ENCODE measurements around the gene STOML2. TPM values are rescaled to one million over a fixed set of nuclear protein-coding genes. Genes with fewer than 3 reads are reported as not detected.

Gene STOML2
- total and polyA plus RNA-seq, 9 of the 15 experiments (the other 6 are each of a cell fraction or from before 2014, with no cell fraction given): 110 to 220 (median 174) TPM

DNA sequence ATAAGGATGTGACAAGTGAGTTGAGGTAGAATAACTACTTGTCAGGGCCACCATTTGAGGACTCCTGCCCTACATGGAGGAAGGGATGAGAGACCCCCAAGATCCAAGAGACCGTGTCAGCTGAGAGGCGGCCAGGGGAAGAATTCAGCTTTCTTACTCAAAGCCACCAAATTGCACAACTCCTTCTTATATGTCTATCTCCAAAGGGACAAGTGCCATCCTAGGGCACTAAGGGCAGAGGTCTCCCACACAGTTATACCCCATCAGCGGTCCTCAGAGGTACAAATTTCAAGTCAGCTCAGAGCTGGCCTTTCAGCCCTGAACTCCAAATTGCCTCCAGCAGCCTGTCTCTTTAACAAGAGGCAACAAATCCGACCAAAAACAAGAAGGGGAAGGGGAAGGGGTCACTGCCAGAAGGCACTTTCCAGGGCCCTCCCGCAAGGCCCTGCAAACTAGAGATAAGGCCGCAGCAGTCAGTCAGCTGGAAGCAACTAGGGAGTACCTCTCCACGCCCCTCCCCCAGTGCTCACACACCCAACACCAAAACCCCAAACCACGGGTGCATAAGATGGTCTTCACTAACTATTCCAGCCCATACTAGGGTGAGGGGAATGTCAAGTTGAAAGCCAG, 6.1 kb upstream of the STOML2 start (continued):
- peak; percentile 50; the same call in 1 of the 2 replicates for TF ChIP-seq CREB1 (IDR thresholded peaks at IDR 0.05)
- no peak for TF ChIP-seq CREB1 (CRISPR knock-in tag; IDR thresholded peaks at IDR 0.05)
- TF ChIP-seq, protein P1, sequence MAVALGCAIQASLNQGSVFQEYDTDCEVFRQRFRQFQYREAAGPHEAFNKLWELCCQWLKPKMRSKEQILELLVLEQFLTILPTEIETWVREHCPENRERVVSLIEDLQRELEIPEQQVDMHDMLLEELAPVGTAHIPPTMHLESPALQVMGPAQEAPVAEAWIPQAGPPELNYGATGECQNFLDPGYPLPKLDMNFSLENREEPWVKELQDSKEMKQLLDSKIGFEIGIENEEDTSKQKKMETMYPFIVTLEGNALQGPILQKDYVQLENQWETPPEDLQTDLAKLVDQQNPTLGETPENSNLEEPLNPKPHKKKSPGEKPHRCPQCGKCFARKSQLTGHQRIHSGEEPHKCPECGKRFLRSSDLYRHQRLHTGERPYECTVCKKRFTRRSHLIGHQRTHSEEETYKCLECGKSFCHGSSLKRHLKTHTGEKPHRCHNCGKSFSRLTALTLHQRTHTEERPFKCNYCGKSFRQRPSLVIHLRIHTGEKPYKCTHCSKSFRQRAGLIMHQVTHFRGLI (CRISPR knock-in tag; IDR thresholded peaks at IDR 0.05): no peak
- TF ChIP-seq ZC3H4 (CRISPR knock-in tag; IDR thresholded peaks at IDR 0.05; ENCODE audit: borderline replicate concordance): no peak
- TF ChIP-seq, protein P2, sequence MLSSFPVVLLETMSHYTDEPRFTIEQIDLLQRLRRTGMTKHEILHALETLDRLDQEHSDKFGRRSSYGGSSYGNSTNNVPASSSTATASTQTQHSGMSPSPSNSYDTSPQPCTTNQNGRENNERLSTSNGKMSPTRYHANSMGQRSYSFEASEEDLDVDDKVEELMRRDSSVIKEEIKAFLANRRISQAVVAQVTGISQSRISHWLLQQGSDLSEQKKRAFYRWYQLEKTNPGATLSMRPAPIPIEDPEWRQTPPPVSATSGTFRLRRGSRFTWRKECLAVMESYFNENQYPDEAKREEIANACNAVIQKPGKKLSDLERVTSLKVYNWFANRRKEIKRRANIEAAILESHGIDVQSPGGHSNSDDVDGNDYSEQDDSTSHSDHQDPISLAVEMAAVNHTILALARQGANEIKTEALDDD (IDR thresholded peaks at IDR 0.05): peak; percentile 83
- peak; percentile 97 for TF ChIP-seq ZBTB7A (IDR thresholded peaks at IDR 0.05; ENCODE audit: borderline replicate concordance, control insufficient read depth, low read depth, low read length)
- TF ChIP-seq, protein P3, sequence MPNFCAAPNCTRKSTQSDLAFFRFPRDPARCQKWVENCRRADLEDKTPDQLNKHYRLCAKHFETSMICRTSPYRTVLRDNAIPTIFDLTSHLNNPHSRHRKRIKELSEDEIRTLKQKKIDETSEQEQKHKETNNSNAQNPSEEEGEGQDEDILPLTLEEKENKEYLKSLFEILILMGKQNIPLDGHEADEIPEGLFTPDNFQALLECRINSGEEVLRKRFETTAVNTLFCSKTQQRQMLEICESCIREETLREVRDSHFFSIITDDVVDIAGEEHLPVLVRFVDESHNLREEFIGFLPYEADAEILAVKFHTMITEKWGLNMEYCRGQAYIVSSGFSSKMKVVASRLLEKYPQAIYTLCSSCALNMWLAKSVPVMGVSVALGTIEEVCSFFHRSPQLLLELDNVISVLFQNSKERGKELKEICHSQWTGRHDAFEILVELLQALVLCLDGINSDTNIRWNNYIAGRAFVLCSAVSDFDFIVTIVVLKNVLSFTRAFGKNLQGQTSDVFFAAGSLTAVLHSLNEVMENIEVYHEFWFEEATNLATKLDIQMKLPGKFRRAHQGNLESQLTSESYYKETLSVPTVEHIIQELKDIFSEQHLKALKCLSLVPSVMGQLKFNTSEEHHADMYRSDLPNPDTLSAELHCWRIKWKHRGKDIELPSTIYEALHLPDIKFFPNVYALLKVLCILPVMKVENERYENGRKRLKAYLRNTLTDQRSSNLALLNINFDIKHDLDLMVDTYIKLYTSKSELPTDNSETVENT (CRISPR knock-in tag; IDR thresholded peaks at IDR 0.05): no peak
- TF ChIP-seq ZNF436 (CRISPR knock-in tag; IDR thresholded peaks at IDR 0.05): no peak
- TF ChIP-seq CBX8 (IDR thresholded peaks at IDR 0.05; ENCODE audit: borderline replicate concordance, extremely low read depth, low read depth, low read length, poor library complexity, severe bottlenecking): no peak
- TF ChIP-seq ETV6 (IDR thresholded peaks at IDR 0.05; ENCODE audit: borderline replicate concordance in 1 of 2, low read depth in 2 of 2, low read length in 1 of 2): no peak
- TF ChIP-seq ETV6 (CRISPR knock-in tag; IDR thresholded peaks at IDR 0.05; ENCODE audit: borderline replicate concordance): no peak
- TF ChIP-seq TAF1 (IDR thresholded peaks at IDR 0.05; ENCODE audit: control insufficient read depth, extremely low read depth, insufficient read depth, low read length, severe bottlenecking): peak; percentile 26
- peak; percentile 89 for TF ChIP-seq TAF9B (IDR thresholded peaks at IDR 0.05; ENCODE audit: partially characterized antibody)
- 0 out of 2 replicates have a peak, but pooled peaks have one; percentile 39 for TF ChIP-seq ZNF175 (CRISPR knock-in tag; IDR thresholded peaks at IDR 0.05; ENCODE audit: low read depth)
- TF ChIP-seq ELF2 (CRISPR knock-in tag; IDR thresholded peaks at IDR 0.05): no peak
- TF ChIP-seq, protein P4, sequence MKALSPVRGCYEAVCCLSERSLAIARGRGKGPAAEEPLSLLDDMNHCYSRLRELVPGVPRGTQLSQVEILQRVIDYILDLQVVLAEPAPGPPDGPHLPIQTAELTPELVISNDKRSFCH (CRISPR knock-in tag; IDR thresholded peaks at IDR 0.05): no peak
- TF ChIP-seq, protein P4 (tag; IDR thresholded peaks at IDR 0.05): peak; percentile 32; the same call in 1 of the 2 replicates
- TF ChIP-seq ZNF140 (CRISPR knock-in tag; IDR thresholded peaks at IDR 0.05): no peak
- no peak for TF ChIP-seq ZNF197 (CRISPR knock-in tag; IDR thresholded peaks at IDR 0.05; ENCODE audit: low read depth)
- TF ChIP-seq CHD2 (IDR thresholded peaks at IDR 0.05; ENCODE audit: low read depth, low read length): peak; percentile 29; the same call in 1 of the 2 replicates
- peak; percentile 92 for TF ChIP-seq SPI1 (IDR thresholded peaks at IDR 0.05; ENCODE audit: borderline replicate concordance, low read depth, low read length)
- TF ChIP-seq SRF (CRISPR knock-in tag; IDR thresholded peaks at IDR 0.05): peak in 1 of 2 experiments; percentile 21; a peak in 1 of 4 replicates
